DND-41 (cell line): ENCODE data around the gene DCLRE1B.

Source experiments
- EZH2 ChIP-seq: IDR thresholded peaks from 3 replicates; pipeline ENCODE4 v1.6.1; 2012; ENCODE audit warnings: borderline replicate concordance, low read depth, mild to moderate bottlenecking, moderate library complexity, low read length, inconsistent platforms; ENCODE audit not compliant: severe bottlenecking
- TF ChIP-seq, protein P1 (sequence below): IDR thresholded peaks from 2 replicates; pipeline ENCODE4 v1.5.1; 2012; ENCODE audit warnings: borderline replicate concordance, low read length, moderate library complexity, mild to moderate bottlenecking; ENCODE audit not compliant: poor library complexity, severe bottlenecking; ENCODE audit errors: extremely low read depth

- no peak for TF ChIP-seq EZH2
- TF ChIP-seq, protein P1, sequence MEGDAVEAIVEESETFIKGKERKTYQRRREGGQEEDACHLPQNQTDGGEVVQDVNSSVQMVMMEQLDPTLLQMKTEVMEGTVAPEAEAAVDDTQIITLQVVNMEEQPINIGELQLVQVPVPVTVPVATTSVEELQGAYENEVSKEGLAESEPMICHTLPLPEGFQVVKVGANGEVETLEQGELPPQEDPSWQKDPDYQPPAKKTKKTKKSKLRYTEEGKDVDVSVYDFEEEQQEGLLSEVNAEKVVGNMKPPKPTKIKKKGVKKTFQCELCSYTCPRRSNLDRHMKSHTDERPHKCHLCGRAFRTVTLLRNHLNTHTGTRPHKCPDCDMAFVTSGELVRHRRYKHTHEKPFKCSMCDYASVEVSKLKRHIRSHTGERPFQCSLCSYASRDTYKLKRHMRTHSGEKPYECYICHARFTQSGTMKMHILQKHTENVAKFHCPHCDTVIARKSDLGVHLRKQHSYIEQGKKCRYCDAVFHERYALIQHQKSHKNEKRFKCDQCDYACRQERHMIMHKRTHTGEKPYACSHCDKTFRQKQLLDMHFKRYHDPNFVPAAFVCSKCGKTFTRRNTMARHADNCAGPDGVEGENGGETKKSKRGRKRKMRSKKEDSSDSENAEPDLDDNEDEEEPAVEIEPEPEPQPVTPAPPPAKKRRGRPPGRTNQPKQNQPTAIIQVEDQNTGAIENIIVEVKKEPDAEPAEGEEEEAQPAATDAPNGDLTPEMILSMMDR = no peak
Observed at GRCh38 chr1:113893267-113893666, 11.9 kb upstream of the DCLRE1B start.
